Parathyroid adenoma (tissue), 2 donors: Measurements from ENCODE around the gene HERC2.

Experiments
- H2AFZ ChIP-seq: fragments of 300-600 bp; sonication (generic); one replicate; pipeline ENCODE4 v1.7.0; 2017; ENCODE audit warnings: antibody characterized with exemption, mild to moderate bottlenecking
- H3K27ac ChIP-seq: fragments of 300-600 bp; sonication (generic); one replicate; pipeline ENCODE4 v1.7.0; 2017
- H3K27me3 ChIP-seq: fragments of 300-600 bp; sonication (generic); one replicate; pipeline ENCODE4 v1.7.0; 2017; ENCODE audit warnings: low read length; ENCODE audit not compliant: control insufficient read depth, insufficient read depth
- H3K36me3 ChIP-seq: fragments of 300-600 bp; sonication (generic); one replicate; pipeline ENCODE4 v1.7.0; 2017; ENCODE audit warnings: low read length; ENCODE audit not compliant: control insufficient read depth, insufficient read depth
- H3K4me1 ChIP-seq: fragments of 300-600 bp; sonication (generic); one replicate; pipeline ENCODE4 v1.7.0; 2017; ENCODE audit warnings: control low read depth
- H3K4me2 ChIP-seq: fragments of 300-600 bp; sonication (generic); one replicate; pipeline ENCODE4 v1.7.0; 2017; ENCODE audit warnings: low read length
- H3K4me3 ChIP-seq: fragments of 300-600 bp; sonication (generic); one replicate; pipeline ENCODE4 v1.7.0; 2017; ENCODE audit warnings: low read depth, low read length
- H3K79me2 ChIP-seq: fragments of 300-600 bp; sonication (generic); one replicate; pipeline ENCODE4 v1.7.0; 2017; ENCODE audit warnings: control low read depth
- H3K9ac ChIP-seq: fragments of 300-600 bp; sonication (generic); one replicate; pipeline ENCODE4 v1.7.0; 2017; ENCODE audit warnings: mild to moderate bottlenecking
- H3K9me3 ChIP-seq: fragments of 300-600 bp; sonication (generic); one replicate; pipeline ENCODE4 v1.7.0; 2017; ENCODE audit warnings: low read length; ENCODE audit not compliant: control insufficient read depth
- TF ChIP-seq, protein P1 (sequence below): fragments of 300-600 bp; sonication (generic); IDR thresholded peaks from one replicate; pipeline ENCODE4 v1.7.0; 2017; ENCODE audit warnings: antibody characterized with exemption, mild to moderate bottlenecking
- donor health status: primary hyperparathyroidism.

Gene HERC2

GRCh38 chr15:28272587-28272986, 49.4 kb downstream of the HERC2 start:
- Histone ChIP-seq H3K9ac (no peak overlapping the region), H3K27me3 (no peaks in the 10 kb centered on the region), H3K9me3 (no peaks in the 10 kb centered on the region), H3K27ac (no peak overlapping the region), H3K4me1 (no peaks in the 10 kb centered on the region), H3K4me3 (no peak overlapping the region), H3K36me3 (no peaks in the 10 kb centered on the region), H3K79me2 (no peaks in the 10 kb centered on the region), H3K4me2 (no peak overlapping the region), H2AFZ (no peak overlapping the region)
- TF ChIP-seq, protein P1, sequence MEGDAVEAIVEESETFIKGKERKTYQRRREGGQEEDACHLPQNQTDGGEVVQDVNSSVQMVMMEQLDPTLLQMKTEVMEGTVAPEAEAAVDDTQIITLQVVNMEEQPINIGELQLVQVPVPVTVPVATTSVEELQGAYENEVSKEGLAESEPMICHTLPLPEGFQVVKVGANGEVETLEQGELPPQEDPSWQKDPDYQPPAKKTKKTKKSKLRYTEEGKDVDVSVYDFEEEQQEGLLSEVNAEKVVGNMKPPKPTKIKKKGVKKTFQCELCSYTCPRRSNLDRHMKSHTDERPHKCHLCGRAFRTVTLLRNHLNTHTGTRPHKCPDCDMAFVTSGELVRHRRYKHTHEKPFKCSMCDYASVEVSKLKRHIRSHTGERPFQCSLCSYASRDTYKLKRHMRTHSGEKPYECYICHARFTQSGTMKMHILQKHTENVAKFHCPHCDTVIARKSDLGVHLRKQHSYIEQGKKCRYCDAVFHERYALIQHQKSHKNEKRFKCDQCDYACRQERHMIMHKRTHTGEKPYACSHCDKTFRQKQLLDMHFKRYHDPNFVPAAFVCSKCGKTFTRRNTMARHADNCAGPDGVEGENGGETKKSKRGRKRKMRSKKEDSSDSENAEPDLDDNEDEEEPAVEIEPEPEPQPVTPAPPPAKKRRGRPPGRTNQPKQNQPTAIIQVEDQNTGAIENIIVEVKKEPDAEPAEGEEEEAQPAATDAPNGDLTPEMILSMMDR, result no peak

DNA sequence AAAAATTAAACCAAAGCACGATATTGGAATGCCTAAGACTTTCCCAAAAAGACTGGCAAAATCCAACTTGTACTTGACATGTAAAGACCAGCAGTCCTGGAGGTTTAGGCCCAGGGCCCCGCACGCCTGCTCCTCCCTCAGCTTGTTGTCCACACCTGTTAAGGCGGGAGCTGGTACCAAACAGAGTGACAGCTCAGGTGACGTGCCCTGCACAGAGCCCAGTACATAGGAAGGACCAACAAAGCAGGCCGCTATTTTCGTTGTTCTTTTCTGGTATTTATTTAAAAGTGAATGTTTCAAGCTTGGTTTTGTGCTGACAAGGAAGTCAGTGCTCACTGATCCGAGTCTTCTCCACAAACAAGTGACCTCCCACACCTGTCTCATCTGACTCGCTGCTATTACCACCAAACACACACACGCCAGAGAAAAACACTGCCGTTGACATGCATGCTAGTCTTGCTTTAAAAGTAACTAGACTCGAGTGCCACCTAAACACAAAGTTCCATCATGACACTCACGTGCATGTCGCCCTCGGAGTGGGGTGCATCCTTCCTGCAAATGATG, 50.2 kb downstream of the HERC2 start:
- H3K9ac ChIP-seq, result no peak overlapping the region
- no peaks in the 10 kb centered on the region for H3K36me3 ChIP-seq
- no peaks in the 10 kb centered on the region for H3K27me3 ChIP-seq
- no peaks in the 10 kb centered on the region for H3K79me2 ChIP-seq
- peak overlapping the region; percentile 24 for H3K27ac ChIP-seq
- peak overlapping the region; percentile 2 for H3K4me3 ChIP-seq
- no peaks in the 10 kb centered on the region for H3K4me1 ChIP-seq
- H3K9me3 ChIP-seq, result no peaks in the 10 kb centered on the region
- H2AFZ ChIP-seq, result no peak overlapping the region
- TF ChIP-seq, protein P1, result no peak
- H3K4me2 ChIP-seq, result no peak overlapping the region

GRCh38 chr15:28269097-28269496, 52.9 kb downstream of the HERC2 start:
- no peak overlapping the region for H3K9ac ChIP-seq
- TF ChIP-seq, protein P1, result no peak
- no peaks in the 10 kb centered on the region for H3K9me3 ChIP-seq
- peaks cover 2% of the 10 kb centered on the region for H3K79me2 ChIP-seq
- H3K4me3 ChIP-seq, result no peak overlapping the region
- no peaks in the 10 kb centered on the region for H3K4me1 ChIP-seq
- no peaks in the 10 kb centered on the region for H3K27me3 ChIP-seq
- no peak overlapping the region for H3K27ac ChIP-seq
- no peak overlapping the region for H2AFZ ChIP-seq
- no peaks in the 10 kb centered on the region for H3K36me3 ChIP-seq
- H3K4me2 ChIP-seq, result no peak overlapping the region

- no peak overlapping the region for H2AFZ ChIP-seq
- H3K27ac ChIP-seq, result no peak overlapping the region
- no peak overlapping the region for H3K4me2 ChIP-seq
- H3K27me3 ChIP-seq, result no peaks in the 10 kb centered on the region
- H3K9ac ChIP-seq, result no peak overlapping the region
- no peaks in the 10 kb centered on the region for H3K36me3 ChIP-seq
- peaks cover 2% of the 10 kb centered on the region for H3K79me2 ChIP-seq
- H3K4me3 ChIP-seq, result no peak overlapping the region
- H3K4me1 ChIP-seq, result no peaks in the 10 kb centered on the region
- no peaks in the 10 kb centered on the region for H3K9me3 ChIP-seq
- TF ChIP-seq, protein P1, result no peak
These were observed 54.3 kb downstream of the HERC2 start for GRCh38 chr15:28267727-28268126.

- Histone ChIP-seq H3K4me1 (no peaks in the 10 kb centered on the region), H3K27me3 (no peaks in the 10 kb centered on the region), H3K36me3 (no peaks in the 10 kb centered on the region), H3K9me3 (no peaks in the 10 kb centered on the region), H3K79me2 (peaks cover 5% of the 10 kb centered on the region), H3K4me3 (no peak overlapping the region), H3K27ac (no peak overlapping the region), H2AFZ (no peak overlapping the region), H3K4me2 (no peak overlapping the region), H3K9ac (no peak overlapping the region)
- TF ChIP-seq, protein P1, result no peak
These were observed 56.5 kb downstream of the HERC2 start for GRCh38 chr15:28265334-28266019.
